Activated T-cell treated with anti-CD3 and anti-CD28 coated beads, Interleukin-2, amount 50 U/mL, for 24 hours (primary cell): Measurements from ENCODE around the gene NSG1.

Experiments used
- DNase-seq: peaks from one replicate; pipeline ENCODE4 v3.0.0-alpha.2; 2020
- H3K27ac Mint-ChIP-seq: 2 replicates; pipeline ENCODE4 v1.8.0; 2020; ENCODE audit warnings: mild to moderate bottlenecking, mixed read lengths
- H3K27me3 Mint-ChIP-seq: 2 replicates; pipeline ENCODE4 v1.8.0; 2020; ENCODE audit warnings: mixed read lengths
- H3K36me3 Mint-ChIP-seq: 2 replicates; pipeline ENCODE4 v1.8.0; 2020; ENCODE audit warnings: low read depth, mixed read lengths
- H3K4me1 Mint-ChIP-seq: 2 replicates; pipeline ENCODE4 v1.8.0; 2020; ENCODE audit warnings: low read depth, mixed read lengths
- H3K4me3 Mint-ChIP-seq: 2 replicates; pipeline ENCODE4 v1.8.0; 2020; ENCODE audit warnings: mild to moderate bottlenecking, moderate library complexity, mixed read lengths
- H3K9me3 Mint-ChIP-seq: 2 replicates; pipeline ENCODE4 v1.8.0; 2020; ENCODE audit warnings: mixed read lengths

Gene NSG1

GRCh38 chr4:4358093-4358854 lies 28.6 kb upstream of the NSG1 start:
- Mint-ChIP-seq H3K27me3 (peaks cover 30% of the 10 kb centered on the region), H3K9me3 (no peaks in the 10 kb centered on the region), H3K4me1 (no peaks in the 10 kb centered on the region), H3K36me3 (no peaks in the 10 kb centered on the region), H3K4me3 (no peak overlapping the region), H3K27ac (no peak overlapping the region)
- no peak for DNase-seq

GRCh38 chr4:4361883-4362282 lies 25.0 kb upstream of the NSG1 start:
- no peak overlapping the region for H3K4me3 Mint-ChIP-seq
- peaks cover 31% of the 10 kb centered on the region for H3K27me3 Mint-ChIP-seq
- DNase-seq: no peak
- no peaks in the 10 kb centered on the region for H3K4me1 Mint-ChIP-seq
- no peak overlapping the region for H3K27ac Mint-ChIP-seq
- no peaks in the 10 kb centered on the region for H3K36me3 Mint-ChIP-seq
- peaks cover 8% of the 10 kb centered on the region for H3K9me3 Mint-ChIP-seq

GRCh38 chr4:4362991-4363697 lies 23.8 kb upstream of the NSG1 start:
- peaks cover 11% of the 10 kb centered on the region for H3K9me3 Mint-ChIP-seq
- DNase-seq: no peak
- no peaks in the 10 kb centered on the region for H3K4me1 Mint-ChIP-seq
- no peaks in the 10 kb centered on the region for H3K36me3 Mint-ChIP-seq
- H3K27ac Mint-ChIP-seq: no peak overlapping the region
- no peak overlapping the region for H3K4me3 Mint-ChIP-seq
- peaks cover 23% of the 10 kb centered on the region for H3K27me3 Mint-ChIP-seq

GRCh38 chr4:4364061-4364460 lies 22.8 kb upstream of the NSG1 start:
- Mint-ChIP-seq H3K4me3 (no peak overlapping the region), H3K27ac (no peak overlapping the region), H3K4me1 (no peaks in the 10 kb centered on the region), H3K27me3 (peaks cover 19% of the 10 kb centered on the region), H3K36me3 (no peaks in the 10 kb centered on the region), H3K9me3 (peaks cover 11% of the 10 kb centered on the region)
- no peak for DNase-seq

DNA sequence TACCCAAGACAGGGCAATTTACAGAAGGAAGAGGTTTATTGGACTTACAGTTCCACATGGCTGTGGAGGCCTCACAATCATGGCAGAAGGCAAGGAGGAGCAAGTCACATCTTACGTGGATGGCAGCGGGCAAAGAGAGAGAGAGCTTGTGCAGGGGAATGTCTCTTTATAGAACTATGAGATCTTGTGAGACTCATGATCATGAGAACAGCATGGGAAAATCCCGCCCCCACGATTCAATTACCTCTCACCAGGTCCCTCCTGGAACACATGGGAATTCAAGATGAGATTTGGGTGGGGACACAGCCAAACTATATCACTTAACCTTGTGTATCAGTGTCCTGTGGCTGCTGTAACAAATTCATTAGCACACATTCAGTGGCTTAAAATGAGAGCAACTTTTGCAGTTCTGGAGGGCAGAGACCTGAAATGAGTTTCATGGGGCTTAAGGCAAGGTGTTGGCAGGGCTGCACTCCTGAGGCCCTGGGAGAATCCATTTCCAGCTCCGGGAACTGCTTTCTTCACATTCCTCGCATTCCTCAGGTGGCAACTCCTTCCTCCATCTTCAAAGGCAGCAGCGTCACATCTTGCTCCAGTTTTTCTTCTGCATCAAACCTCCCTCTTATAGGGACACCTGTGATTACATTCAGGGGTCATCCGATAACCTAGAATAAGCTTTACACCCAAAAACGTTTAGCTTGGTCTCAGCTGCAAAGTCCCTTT lies 22.3 kb upstream of the NSG1 start:
- no peak for DNase-seq
- Mint-ChIP-seq H3K27ac (no peak overlapping the region), H3K4me3 (no peak overlapping the region), H3K9me3 (peaks cover 11% of the 10 kb centered on the region), H3K27me3 (peaks cover 16% of the 10 kb centered on the region), H3K36me3 (no peaks in the 10 kb centered on the region), H3K4me1 (no peaks in the 10 kb centered on the region)

DNA sequence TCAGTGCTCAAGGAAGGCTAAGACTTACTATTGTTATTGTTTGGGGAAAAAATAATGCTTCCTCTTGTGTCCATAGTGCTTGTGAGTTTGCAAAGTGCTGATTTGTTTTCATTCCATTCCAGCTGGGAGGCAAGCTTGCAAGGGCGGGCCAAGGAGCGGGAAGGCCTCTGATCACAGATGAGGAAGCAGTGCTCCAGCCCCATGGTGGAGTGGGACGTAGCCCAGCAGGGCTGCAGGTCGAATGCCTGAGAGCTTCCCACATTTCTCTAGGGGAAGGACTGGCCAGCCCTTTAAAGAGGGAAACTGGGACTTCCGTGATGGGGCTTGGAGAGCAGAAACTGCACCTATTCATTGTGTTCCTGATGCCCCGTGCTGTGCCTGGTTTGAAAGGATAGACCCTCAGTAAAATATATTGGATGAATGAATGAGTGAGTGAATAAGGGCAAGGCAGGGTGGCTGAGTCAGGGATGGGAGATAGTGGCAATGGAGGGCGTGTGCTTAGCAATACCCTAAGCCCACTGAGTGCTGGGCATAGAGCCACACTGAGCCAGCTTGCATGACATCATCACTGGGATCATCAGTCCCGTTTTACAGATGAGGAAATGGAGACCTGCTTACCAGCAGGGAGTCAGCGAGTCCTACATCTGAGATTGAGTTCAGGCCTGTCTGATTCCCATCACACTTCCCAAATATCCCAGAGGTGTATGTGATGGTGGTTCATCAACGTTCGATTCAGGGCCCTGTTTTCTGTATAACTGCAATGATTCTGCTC lies 17.9 kb upstream of the NSG1 start:
- Mint-ChIP-seq H3K9me3 (peaks cover 11% of the 10 kb centered on the region), H3K36me3 (no peaks in the 10 kb centered on the region), H3K4me3 (no peak overlapping the region), H3K27me3 (no peaks in the 10 kb centered on the region), H3K4me1 (no peaks in the 10 kb centered on the region), H3K27ac (no peak overlapping the region)
- DNase-seq: no peak

DNA sequence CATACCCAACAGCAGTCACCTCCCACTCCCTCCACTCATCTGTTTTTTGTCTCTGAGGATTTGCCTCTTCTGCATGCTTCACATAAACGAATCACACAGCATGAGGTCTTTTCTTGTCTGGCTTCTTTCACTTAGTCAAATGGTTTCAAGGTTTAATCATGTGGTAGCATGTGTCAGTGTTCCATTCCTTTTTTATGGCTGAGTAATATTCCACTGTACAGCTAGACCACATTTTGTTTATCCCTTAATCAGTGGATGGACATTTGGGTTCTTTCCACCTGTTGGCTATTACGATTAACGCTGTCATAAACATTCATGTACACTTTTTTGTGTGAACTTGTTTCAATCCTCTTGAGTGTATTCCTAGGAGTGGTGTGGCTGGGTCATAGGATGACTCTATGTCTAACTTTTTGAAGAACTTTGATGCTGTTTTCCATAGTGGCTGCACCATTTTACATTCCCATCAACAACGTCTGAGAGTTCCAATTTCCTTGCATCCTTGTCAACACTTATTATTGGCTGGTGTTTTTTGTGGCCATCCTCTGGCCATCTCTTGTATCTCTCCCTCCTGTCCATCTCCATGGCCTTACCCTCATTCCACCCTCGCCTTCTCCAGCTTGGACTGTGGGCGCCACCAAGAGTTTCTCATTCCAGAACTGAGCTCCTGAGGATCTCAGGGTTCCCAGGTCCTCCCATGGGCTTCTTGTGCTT lies 12.4 kb upstream of the NSG1 start:
- H3K27ac Mint-ChIP-seq: no peak overlapping the region
- H3K4me3 Mint-ChIP-seq: no peak overlapping the region
- H3K4me1 Mint-ChIP-seq: no peaks in the 10 kb centered on the region
- DNase-seq: no peak
- H3K27me3 Mint-ChIP-seq: peaks cover 8% of the 10 kb centered on the region
- H3K9me3 Mint-ChIP-seq: peaks cover 2% of the 10 kb centered on the region
- H3K36me3 Mint-ChIP-seq: no peaks in the 10 kb centered on the region

DNA sequence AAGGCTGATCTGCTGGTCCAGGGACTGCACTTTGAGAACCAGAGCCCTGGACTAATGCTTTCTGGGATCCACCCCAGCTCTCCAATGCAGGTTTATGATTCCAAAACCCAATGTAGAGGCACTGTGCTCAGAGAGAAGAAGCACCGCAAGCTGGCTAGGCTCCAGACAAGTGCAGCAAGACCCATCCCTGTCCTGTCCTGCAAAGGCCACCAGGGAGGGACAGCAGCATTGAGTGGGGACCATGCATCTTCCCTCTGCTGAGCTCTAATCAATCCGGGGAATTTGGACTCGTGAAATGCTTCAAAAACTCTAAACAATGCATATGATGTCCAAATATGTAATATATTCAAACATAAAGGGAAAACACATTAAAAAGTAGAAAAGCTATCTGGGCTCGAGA lies 10.8 kb upstream of the NSG1 start:
- Mint-ChIP-seq H3K4me1 (no peaks in the 10 kb centered on the region), H3K36me3 (no peaks in the 10 kb centered on the region), H3K27ac (no peak overlapping the region), H3K4me3 (no peak overlapping the region), H3K27me3 (peaks cover 10% of the 10 kb centered on the region), H3K9me3 (peaks cover 2% of the 10 kb centered on the region)
- DNase-seq: no peak

- no peaks in the 10 kb centered on the region for H3K4me1 Mint-ChIP-seq
- H3K27ac Mint-ChIP-seq: no peak overlapping the region
- no peak overlapping the region for H3K4me3 Mint-ChIP-seq
- DNase-seq: no peak
- peaks cover 10% of the 10 kb centered on the region for H3K27me3 Mint-ChIP-seq
- H3K36me3 Mint-ChIP-seq: no peaks in the 10 kb centered on the region
- peaks cover 2% of the 10 kb centered on the region for H3K9me3 Mint-ChIP-seq
Measured at GRCh38 chr4:4377191-4377590, 9.7 kb upstream of the NSG1 start.

DNA sequence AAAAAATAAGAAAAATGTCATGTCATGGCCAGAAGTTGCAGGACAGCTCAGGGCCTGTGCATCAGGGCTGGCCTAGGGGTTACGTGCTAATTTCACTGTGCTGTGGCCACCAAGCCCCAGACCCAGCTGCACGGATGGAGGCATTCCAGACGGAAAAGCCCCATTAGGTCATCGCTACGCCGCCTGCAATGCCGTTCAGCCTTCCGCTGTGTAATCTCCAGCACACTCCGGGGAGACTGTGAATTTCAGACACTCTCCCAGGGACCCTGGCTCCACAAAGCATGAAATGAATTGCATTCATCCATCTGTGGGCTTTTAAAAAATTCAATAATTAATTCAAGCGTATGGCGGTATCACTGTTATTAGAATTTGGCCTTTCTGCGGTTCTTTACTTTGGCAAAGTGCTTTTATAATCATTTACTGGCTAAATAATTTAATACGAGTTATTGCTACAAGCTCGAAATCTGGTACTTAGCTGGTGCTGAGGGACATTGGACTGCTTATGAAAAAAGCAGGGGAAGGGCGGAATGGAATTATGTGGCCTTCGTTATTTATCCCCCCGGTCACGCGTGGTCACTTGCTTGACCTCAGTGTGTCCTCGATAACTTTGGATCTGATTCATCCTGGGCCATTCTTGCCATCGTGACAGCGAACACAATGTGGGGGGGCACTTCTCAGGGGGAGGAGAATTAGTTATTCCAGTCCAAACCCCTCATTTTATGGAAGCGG lies 9.0 kb upstream of the NSG1 start:
- H3K27me3 Mint-ChIP-seq: peaks cover 10% of the 10 kb centered on the region
- no peak overlapping the region for H3K27ac Mint-ChIP-seq
- no peak overlapping the region for H3K4me3 Mint-ChIP-seq
- H3K4me1 Mint-ChIP-seq: no peaks in the 10 kb centered on the region
- no peak for DNase-seq
- no peaks in the 10 kb centered on the region for H3K36me3 Mint-ChIP-seq
- peaks cover 2% of the 10 kb centered on the region for H3K9me3 Mint-ChIP-seq

DNA sequence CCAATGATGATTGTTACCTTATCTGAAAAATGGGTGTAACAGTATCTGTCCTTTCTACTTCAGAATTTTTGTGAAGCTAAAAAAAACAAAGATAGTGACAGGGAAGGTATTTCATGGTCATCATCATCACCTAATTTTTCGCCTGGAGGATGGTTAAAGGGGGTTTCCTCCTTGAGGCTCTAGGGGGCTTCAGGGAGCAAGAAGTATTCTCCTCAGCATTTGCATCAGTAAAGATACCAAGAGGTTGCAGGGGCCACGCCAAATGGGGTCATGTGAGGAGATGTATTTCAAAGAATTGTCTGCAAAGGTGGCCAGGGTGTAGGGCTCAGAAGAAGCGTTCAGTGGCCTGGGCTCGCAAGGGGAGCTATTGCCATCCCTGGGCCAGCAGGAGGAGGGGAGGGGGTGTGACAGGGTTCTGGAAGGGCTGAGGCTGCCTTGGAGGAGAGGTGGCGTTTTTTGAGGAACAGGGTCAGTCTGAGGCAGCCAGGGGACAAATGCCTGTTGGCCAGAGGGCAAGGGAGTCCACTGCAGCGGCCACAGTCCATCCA lies 7.3 kb upstream of the NSG1 start:
- H3K36me3 Mint-ChIP-seq: no peaks in the 10 kb centered on the region
- peaks cover 23% of the 10 kb centered on the region for H3K27me3 Mint-ChIP-seq
- H3K9me3 Mint-ChIP-seq: peaks cover 2% of the 10 kb centered on the region
- H3K4me3 Mint-ChIP-seq: no peak overlapping the region
- no peak for DNase-seq
- H3K27ac Mint-ChIP-seq: no peak overlapping the region
- no peaks in the 10 kb centered on the region for H3K4me1 Mint-ChIP-seq

- Mint-ChIP-seq H3K27me3 (peaks cover 46% of the 10 kb centered on the region), H3K27ac (no peak overlapping the region), H3K4me3 (no peak overlapping the region)
Measured at GRCh38 chr4:4383085-4383484, 3.8 kb upstream of the NSG1 start.

GRCh38 chr4:4384837-4385236 lies 2.1 kb upstream of the NSG1 start:
- no peak for DNase-seq
- H3K4me1 Mint-ChIP-seq: peaks cover 10% of the 10 kb centered on the region
- no peak overlapping the region for H3K27ac Mint-ChIP-seq
- H3K27me3 Mint-ChIP-seq: peaks cover 51% of the 10 kb centered on the region
- no peaks in the 10 kb centered on the region for H3K9me3 Mint-ChIP-seq
- H3K4me3 Mint-ChIP-seq: no peak overlapping the region
- H3K36me3 Mint-ChIP-seq: no peaks in the 10 kb centered on the region

More at GRCh38 chr4:4383085-4383484, 3.8 kb upstream of the NSG1 start:
- DNase-seq: no peak
- H3K9me3 Mint-ChIP-seq: no peaks in the 10 kb centered on the region
- peaks cover 6% of the 10 kb centered on the region for H3K4me1 Mint-ChIP-seq
- no peaks in the 10 kb centered on the region for H3K36me3 Mint-ChIP-seq
